Thoracic aorta (tissue), 2 donors: ENCODE measurements around the gene NAGLU. TPM values are rescaled to one million over a fixed set of nuclear protein-coding genes. Genes with fewer than 3 reads are reported as not detected.
"Not testable (repeated sequence)": the region's sequence is repeated elsewhere in the genome, so short reads cannot be mapped to it uniquely, and the experiment has no call there.

ENCODE experiments used
- ATAC-seq: fragments of 150-250 bp; one replicate; pipeline ENCODE4 v1.8.0; 2017; ENCODE audit warnings: low read depth; ENCODE audit not compliant: insufficient number of reproducible peaks, low FRiP score
- DNase-seq: peaks from one replicate; pipeline ENCODE4 v3.0.0-alpha.2; 2020; ENCODE audit warnings: low spot score
- H3K27ac ChIP-seq, 2 donors: fragments of 200-600 bp; sonication (generic); 1 replicate in 1 of 2; 2 replicates in 1 of 2; pipeline ENCODE4 v1.5.1; 2016; ENCODE audit warnings: mild to moderate bottlenecking in 2 of 2, moderate library complexity in 2 of 2
- H3K27me3 ChIP-seq: fragments of 200-600 bp; sonication (generic); replicated peaks from 2 replicates; pipeline ENCODE4 v1.6.0; 2016; ENCODE audit warnings: mild to moderate bottlenecking; ENCODE audit not compliant: insufficient read depth
- H3K36me3 ChIP-seq: fragments of 200-600 bp; sonication (generic); one replicate; pipeline ENCODE4 v1.5.1; 2016
- H3K4me1 ChIP-seq, 2 donors: fragments of 200-600 bp; sonication (generic); 1 replicate in 1 of 2; 2 replicates in 1 of 2; pipeline versions ENCODE4 v1.5.1 to v1.6.0; 2016; ENCODE audit warnings: low read depth in 2 of 2, mild to moderate bottlenecking in 1 of 2; ENCODE audit not compliant: control insufficient read depth in 1 of 2
- H3K4me3 ChIP-seq: fragments of 200-600 bp; sonication (generic); 2 replicates; pipeline ENCODE4 v1.5.1; 2016; ENCODE audit warnings: mild to moderate bottlenecking
- H3K9me3 ChIP-seq: fragments of 200-600 bp; sonication (generic); 2 replicates; pipeline ENCODE4 v1.5.1; 2016
- CTCF ChIP-seq: fragments of 200-600 bp; sonication (generic); IDR thresholded peaks from one replicate; pipeline ENCODE4 v1.5.1; 2019; ENCODE audit warnings: antibody characterized with exemption
- total RNA-seq, 2 donors: library from RNA; depleted of rRNA; stranded (reverse); fragments of >200 nt; gene quantifications; one replicate each; pipeline versions ENCODE4 v1.1.0 to v1.2.3, GENCODE V29; 2016

NAGLU gene
- total RNA-seq, 2 donors from 2014 or later, result 86.7 to 130 TPM

- Histone ChIP-seq H3K27ac (no peak overlapping the region), H3K27me3 (no peaks in the 10 kb centered on the region), H3K4me1 (peaks cover 0 to under 1% of the 10 kb centered on the region in 2 donors), H3K4me3 (no peak overlapping the region), H3K36me3 (peaks cover 27% of the 10 kb centered on the region), H3K9me3 (no peaks in the 10 kb centered on the region)
- DNase-seq (no peak), ATAC-seq (no peak)
- no peak for TF ChIP-seq CTCF
These were observed 7.4 kb downstream of the NAGLU start for GRCh38 chr17:42543190-42544079.

- DNase-seq (no peak), ATAC-seq (no peak)
- no peak for TF ChIP-seq CTCF
- Histone ChIP-seq H3K4me3 (no peak overlapping the region), H3K9me3 (no peaks in the 10 kb centered on the region), H3K4me1 (peaks cover 0 to 3% of the 10 kb centered on the region in 2 donors), H3K36me3 (peaks cover 14% of the 10 kb centered on the region), H3K27me3 (no peaks in the 10 kb centered on the region), H3K27ac (no peak overlapping the region)
These were observed 8.8 kb downstream of the NAGLU start for GRCh38 chr17:42544874-42545283.

GRCh38 chr17:42545755-42546505 lies 9.9 kb downstream of the NAGLU start:
- not testable (repeated sequence) for ATAC-seq

GRCh38 chr17:42547001-42547461 lies 11.0 kb downstream of the NAGLU start:
- Histone ChIP-seq H3K4me3 (no peak overlapping the region), H3K4me1 (peaks cover 0 to 3% of the 10 kb centered on the region in 2 donors), H3K9me3 (no peaks in the 10 kb centered on the region), H3K27ac (no peak overlapping the region), H3K36me3 (peaks cover 13% of the 10 kb centered on the region), H3K27me3 (no peaks in the 10 kb centered on the region)
- TF ChIP-seq CTCF, result no peak
- DNase-seq, result no peak
- no peak for ATAC-seq

More at GRCh38 chr17:42545755-42546505, 9.9 kb downstream of the NAGLU start:
- H3K9me3 ChIP-seq, H3K4me3 ChIP-seq, H3K27ac ChIP-seq, H3K27me3 ChIP-seq, H3K4me1 ChIP-seq, DNase-seq: not testable (repeated sequence)
- H3K36me3 ChIP-seq, result peaks cover 14% of the 10 kb centered on the region

GRCh38 chr17:42547698-42548069 lies 11.6 kb downstream of the NAGLU start:
- DNase-seq (no peak), ATAC-seq (no peak)
- Histone ChIP-seq H3K36me3 (peaks cover 7% of the 10 kb centered on the region), H3K9me3 (no peaks in the 10 kb centered on the region), H3K27me3 (no peaks in the 10 kb centered on the region), H3K4me1 (peaks cover 1 to 3% of the 10 kb centered on the region in 2 donors), H3K27ac (no peak overlapping the region), H3K4me3 (no peak overlapping the region)
- TF ChIP-seq CTCF, result no peak
